ENCODE data around the gene SMAD5. TPM values are rescaled to one million over a fixed set of nuclear protein-coding genes. Genes with fewer than 3 reads are reported as not detected.

The SMAD5 gene
- total and polyA plus RNA-seq, 3 donors from 2014 or later: 25.4 to 36.0 (median 29.1) TPM

- WGBS, 2 donors: 92 to 94% methylated on average over 1 of the region's 1 CpG
- TF ChIP-seq POLR2A (IDR thresholded peaks at IDR 0.05): no peak
- TF ChIP-seq, protein P1, sequence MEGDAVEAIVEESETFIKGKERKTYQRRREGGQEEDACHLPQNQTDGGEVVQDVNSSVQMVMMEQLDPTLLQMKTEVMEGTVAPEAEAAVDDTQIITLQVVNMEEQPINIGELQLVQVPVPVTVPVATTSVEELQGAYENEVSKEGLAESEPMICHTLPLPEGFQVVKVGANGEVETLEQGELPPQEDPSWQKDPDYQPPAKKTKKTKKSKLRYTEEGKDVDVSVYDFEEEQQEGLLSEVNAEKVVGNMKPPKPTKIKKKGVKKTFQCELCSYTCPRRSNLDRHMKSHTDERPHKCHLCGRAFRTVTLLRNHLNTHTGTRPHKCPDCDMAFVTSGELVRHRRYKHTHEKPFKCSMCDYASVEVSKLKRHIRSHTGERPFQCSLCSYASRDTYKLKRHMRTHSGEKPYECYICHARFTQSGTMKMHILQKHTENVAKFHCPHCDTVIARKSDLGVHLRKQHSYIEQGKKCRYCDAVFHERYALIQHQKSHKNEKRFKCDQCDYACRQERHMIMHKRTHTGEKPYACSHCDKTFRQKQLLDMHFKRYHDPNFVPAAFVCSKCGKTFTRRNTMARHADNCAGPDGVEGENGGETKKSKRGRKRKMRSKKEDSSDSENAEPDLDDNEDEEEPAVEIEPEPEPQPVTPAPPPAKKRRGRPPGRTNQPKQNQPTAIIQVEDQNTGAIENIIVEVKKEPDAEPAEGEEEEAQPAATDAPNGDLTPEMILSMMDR (IDR thresholded peaks at IDR 0.05): no peak
- intact Hi-C loops (cut with DNase I; ENCODE audit: low total_unique reads): no loop called here
Observed at GRCh38 chr5:136123236-136123768, 9.3 kb upstream of the SMAD5 start.

GRCh38 chr5:136127560-136127959 lies 5.1 kb upstream of the SMAD5 start:
- no peak for DNase-seq
- H3K27me3 ChIP-seq: no peaks in the 10 kb centered on the region
- intact Hi-C loops (cut with DNase I; ENCODE audit: low total_unique reads): no loop called here
- H3K4me1 ChIP-seq: peaks cover 7% of the 10 kb centered on the region
- 90 to 92% methylated on average over 3 of the region's 3 CpGs for WGBS, 2 donors
- no peak overlapping the region for H3K27ac ChIP-seq
- H3K4me3 ChIP-seq: no peak overlapping the region
- H3K9me3 ChIP-seq: no peaks in the 10 kb centered on the region
- TF ChIP-seq, protein P1 (IDR thresholded peaks at IDR 0.05): no peak
- TF ChIP-seq POLR2A (IDR thresholded peaks at IDR 0.05): no peak
- H3K36me3 ChIP-seq (ENCODE audit: low read depth, missing control alignments): no peaks in the 10 kb centered on the region

More at GRCh38 chr5:136123236-136123768, 9.3 kb upstream of the SMAD5 start:
- DNase-seq: no peak
- Histone ChIP-seq H3K27me3 (no peaks in the 10 kb centered on the region), H3K9me3 (no peaks in the 10 kb centered on the region), H3K4me1 (no peaks in the 10 kb centered on the region), H3K4me3 (no peak overlapping the region), H3K27ac (no peak overlapping the region), H3K36me3 (ENCODE audit: low read depth, missing control alignments) (no peaks in the 10 kb centered on the region)

DNA sequence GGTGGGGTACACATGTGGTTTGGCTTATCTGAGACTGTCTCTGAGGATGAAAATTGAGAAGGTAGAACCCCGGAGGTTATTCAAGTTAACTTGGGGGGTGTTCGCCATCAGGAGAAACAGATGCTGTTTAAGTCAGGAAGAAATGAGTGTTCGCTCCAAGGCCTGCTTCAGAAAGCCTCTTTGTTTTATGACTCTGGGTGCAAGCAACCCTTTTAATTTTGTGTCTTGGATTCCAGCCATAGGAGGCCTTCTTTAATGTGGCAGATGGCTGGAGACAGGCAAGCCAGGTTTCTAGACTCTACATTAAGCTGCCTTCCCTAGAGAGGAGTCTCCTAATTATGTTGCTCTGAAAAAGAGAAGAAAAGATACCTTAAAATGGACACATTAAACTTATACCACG lies 4.2 kb upstream of the SMAD5 start:
- no peak for DNase-seq
- Histone ChIP-seq H3K9me3 (no peaks in the 10 kb centered on the region), H3K4me1 (peaks cover 7% of the 10 kb centered on the region), H3K27me3 (no peaks in the 10 kb centered on the region), H3K4me3 (no peak overlapping the region), H3K27ac (no peak overlapping the region), H3K36me3 (ENCODE audit: low read depth, missing control alignments) (no peaks in the 10 kb centered on the region)
- TF ChIP-seq, protein P1 (IDR thresholded peaks at IDR 0.05): no peak
- no peak for TF ChIP-seq POLR2A (IDR thresholded peaks at IDR 0.05)
- WGBS, 2 donors: 71 to 73% methylated on average over 4 of the region's 4 CpGs
- intact Hi-C loops (cut with DNase I; ENCODE audit: low total_unique reads): no loop called here

GRCh38 chr5:136129445-136129844 lies 3.2 kb upstream of the SMAD5 start:
- no peak for DNase-seq
- Histone ChIP-seq H3K9me3 (no peaks in the 10 kb centered on the region), H3K36me3 (ENCODE audit: low read depth, missing control alignments) (no peaks in the 10 kb centered on the region), H3K4me3 (no peak overlapping the region), H3K4me1 (peaks cover 7% of the 10 kb centered on the region), H3K27me3 (no peaks in the 10 kb centered on the region), H3K27ac (no peak overlapping the region)
- intact Hi-C loops (cut with DNase I; ENCODE audit: low total_unique reads): no loop called here
- WGBS, 2 donors: 42 to 60% methylated on average over 1 of the region's 1 CpG
- TF ChIP-seq POLR2A (IDR thresholded peaks at IDR 0.05): no peak
- TF ChIP-seq, protein P1 (IDR thresholded peaks at IDR 0.05): no peak

GRCh38 chr5:136130581-136130980 lies 2.1 kb upstream of the SMAD5 start:
- H3K4me3 ChIP-seq: no peak overlapping the region
- intact Hi-C loops (cut with DNase I; ENCODE audit: low total_unique reads): no loop called here
- 84% methylated on average over 2 of the region's 2 CpGs for WGBS, 2 donors
- no peaks in the 10 kb centered on the region for H3K9me3 ChIP-seq
- H3K4me1 ChIP-seq: peaks cover 15% of the 10 kb centered on the region
- no peaks in the 10 kb centered on the region for H3K27me3 ChIP-seq
- H3K27ac ChIP-seq: no peak overlapping the region
- H3K36me3 ChIP-seq (ENCODE audit: low read depth, missing control alignments): no peaks in the 10 kb centered on the region
- DNase-seq: no peak
- TF ChIP-seq, protein P1 (IDR thresholded peaks at IDR 0.05): no peak
- TF ChIP-seq POLR2A (IDR thresholded peaks at IDR 0.05): no peak
